GM12864 (cell line): ENCODE data around the gene MYT1.

ENCODE experiments used
- DNase-seq: peaks from one replicate; pipeline ENCODE4 v3.0.0-alpha.2; 2011; ENCODE audit warnings: low read depth
- H3K4me3 ChIP-seq: 2 replicates; pipeline ENCODE4 v1.5.1; 2011; ENCODE audit warnings: mild to moderate bottlenecking, low read depth, low read length, control low read depth
- TF ChIP-seq, protein P1 (sequence below): IDR thresholded peaks from 2 replicates; pipeline ENCODE4 v1.5.1; 2011; ENCODE audit warnings: low read depth, mild to moderate bottlenecking, moderate library complexity, low read length, control low read depth, inconsistent platforms; ENCODE audit errors: missing control alignments

MYT1 gene

DNA sequence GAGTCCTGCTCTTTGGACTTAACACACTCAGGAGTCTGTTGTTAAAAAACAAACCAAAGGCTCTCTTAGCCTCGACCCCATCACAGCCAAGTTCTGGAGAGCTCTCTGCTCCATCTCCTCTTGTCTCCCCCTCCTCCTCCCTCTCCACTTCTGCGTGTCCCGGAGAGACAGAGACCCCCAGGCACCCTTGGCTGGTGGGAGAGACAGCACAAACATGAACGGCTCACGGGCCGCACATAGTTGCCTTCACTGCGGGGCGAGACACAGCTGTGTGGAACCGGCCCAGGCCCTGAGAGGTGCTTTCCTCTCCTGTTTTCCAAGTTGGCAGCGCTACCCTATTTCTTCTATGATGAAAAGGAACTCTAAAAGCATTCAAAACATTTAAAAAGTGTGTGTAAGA, 23.3 kb upstream of the MYT1 start:
- no peak for DNase-seq
- TF ChIP-seq, protein P1, sequence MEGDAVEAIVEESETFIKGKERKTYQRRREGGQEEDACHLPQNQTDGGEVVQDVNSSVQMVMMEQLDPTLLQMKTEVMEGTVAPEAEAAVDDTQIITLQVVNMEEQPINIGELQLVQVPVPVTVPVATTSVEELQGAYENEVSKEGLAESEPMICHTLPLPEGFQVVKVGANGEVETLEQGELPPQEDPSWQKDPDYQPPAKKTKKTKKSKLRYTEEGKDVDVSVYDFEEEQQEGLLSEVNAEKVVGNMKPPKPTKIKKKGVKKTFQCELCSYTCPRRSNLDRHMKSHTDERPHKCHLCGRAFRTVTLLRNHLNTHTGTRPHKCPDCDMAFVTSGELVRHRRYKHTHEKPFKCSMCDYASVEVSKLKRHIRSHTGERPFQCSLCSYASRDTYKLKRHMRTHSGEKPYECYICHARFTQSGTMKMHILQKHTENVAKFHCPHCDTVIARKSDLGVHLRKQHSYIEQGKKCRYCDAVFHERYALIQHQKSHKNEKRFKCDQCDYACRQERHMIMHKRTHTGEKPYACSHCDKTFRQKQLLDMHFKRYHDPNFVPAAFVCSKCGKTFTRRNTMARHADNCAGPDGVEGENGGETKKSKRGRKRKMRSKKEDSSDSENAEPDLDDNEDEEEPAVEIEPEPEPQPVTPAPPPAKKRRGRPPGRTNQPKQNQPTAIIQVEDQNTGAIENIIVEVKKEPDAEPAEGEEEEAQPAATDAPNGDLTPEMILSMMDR, result no peak
- no peak overlapping the region for H3K4me3 ChIP-seq

DNA sequence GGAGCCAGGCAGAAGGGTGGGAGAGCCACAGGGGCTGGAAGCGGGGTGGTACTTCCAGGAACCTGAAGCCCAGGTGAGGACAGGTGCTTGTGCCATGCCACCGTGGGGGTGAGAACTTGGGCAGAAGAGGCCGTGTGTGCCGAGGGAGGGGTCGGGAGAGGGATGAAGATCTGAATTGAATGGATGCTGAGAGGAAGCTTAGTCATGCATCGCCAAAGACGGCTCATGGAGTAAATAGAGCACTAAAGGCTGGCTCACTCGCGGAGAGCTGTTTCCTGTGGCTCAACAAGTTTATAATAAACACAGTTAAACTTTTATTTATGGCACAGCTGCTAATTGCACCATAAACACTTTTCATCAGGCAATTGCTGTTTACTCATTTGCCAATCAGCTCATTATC, 21.7 kb upstream of the MYT1 start:
- H3K4me3 ChIP-seq, result no peak overlapping the region
- no peak for DNase-seq
- TF ChIP-seq, protein P1, result no peak

DNA sequence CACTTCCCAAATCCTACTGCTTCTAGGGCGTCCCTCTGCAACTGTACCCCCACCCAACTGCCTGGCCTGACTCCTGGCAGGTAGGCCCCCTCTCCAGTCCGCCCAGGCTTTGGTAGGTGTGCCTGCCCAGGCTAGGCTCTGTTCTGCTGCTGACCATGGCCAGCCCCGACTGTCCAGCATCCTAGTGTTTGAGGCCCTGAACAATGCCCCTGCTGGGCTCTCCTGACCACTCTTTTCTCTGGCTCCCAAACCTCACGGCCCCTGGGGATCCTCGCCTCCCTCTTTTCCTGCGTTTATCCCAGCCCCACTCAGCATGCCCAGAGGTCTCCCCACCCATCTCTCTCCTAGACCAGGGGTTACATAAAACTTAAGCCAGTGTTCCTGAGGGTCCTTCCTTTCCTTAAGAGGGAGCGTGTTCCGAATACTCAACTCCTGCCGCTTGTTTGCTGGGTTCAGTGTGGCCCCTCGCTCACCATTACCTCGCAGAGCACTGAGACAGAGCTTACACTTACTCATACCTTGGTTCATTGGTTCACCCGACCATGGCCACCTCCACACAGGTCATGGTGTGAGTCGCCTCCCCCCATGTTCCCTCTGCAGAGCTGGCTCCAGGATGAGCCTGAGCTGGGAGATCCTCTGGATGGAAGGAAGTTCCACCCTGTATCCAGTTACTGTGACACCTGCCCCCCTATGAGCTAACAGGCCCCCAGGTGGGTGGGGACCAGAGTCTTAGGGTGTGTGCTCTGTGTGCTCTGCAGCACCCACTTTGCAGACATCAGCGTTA, 21.0 kb upstream of the MYT1 start:
- TF ChIP-seq, protein P1, result no peak
- DNase-seq, result no peak
- no peak overlapping the region for H3K4me3 ChIP-seq

DNA sequence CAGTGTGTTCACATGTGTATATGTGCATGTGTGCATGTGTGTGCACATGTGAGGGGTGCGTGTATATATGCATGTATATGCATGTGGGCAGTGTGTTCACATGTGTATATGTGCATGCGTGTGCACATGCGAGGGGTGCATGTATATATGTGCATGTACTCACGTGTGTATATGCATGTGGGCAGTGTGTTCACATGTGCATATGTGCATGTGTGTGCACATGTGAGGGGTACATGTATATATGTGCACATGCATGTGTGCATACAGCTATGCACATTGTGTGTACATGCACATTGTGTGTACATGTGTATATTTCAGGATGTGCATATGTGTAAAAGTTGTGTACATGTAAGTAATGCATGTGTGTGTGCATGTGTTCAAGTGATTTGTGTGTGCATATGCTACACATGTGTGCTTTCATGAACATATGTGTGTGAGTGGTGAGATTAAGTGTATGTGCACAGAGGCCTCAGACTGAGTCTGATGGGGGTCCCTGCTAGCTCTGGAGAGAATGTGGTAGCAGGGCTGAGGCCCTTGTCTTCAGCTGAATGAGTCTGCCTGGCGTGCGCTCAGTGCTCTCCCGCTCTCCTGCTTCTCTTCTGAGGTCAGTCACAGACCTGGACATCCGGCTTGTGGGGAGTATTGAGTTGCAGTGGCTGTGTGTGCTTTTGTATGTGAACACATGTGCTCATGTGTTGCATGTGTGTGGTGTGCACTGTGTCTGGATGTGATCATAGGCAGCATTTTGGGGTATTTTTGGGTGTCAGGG, 19.9 kb upstream of the MYT1 start:
- TF ChIP-seq, protein P1, result no peak
- DNase-seq, result no peak

DNA sequence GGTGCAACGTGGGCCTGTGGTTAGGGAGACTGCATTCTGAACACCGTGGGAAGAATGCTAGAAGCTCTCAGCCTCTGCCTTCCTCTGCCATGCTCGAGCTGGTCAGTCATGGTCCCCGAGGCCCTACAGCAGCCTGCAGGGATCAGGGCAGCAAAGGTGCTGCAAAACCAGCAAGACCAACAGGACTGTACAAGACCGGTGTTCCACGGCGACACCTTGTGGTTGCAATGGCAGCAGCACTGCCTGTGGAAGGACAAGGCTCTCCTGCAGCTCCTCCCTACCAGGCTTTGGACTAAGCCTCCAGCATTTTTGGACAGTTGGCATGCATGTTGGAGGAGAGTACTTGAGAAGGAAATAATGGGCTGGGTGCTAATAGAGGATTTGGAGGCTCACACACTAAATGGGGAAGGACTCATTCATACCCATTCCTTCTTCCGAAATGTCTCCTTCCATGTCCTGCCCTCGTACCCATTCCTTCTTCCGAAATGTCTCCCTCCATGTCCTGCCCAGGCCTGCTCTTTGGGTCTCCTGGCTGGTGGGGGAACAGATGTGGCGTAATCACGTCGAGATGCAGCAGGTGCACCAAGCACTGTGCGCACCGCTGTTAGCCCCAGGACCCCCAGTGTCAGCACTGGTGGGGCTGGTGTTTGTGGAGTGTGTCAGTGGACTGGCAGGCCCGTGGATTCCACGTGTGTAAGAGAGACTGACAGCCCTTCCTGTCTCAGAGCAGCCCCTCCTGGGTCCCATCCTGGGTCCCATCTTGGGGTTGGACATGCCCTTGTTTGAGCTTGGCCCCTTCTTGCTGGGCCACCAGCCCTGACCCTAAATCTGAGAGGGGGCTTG, 18.6 kb upstream of the MYT1 start:
- no peak overlapping the region for H3K4me3 ChIP-seq
- TF ChIP-seq, protein P1, result peak; percentile 38
- no peak for DNase-seq

More for the DNA sequence above, 19.9 kb upstream of the MYT1 start:
- H3K4me3 ChIP-seq, result no peak overlapping the region

DNA sequence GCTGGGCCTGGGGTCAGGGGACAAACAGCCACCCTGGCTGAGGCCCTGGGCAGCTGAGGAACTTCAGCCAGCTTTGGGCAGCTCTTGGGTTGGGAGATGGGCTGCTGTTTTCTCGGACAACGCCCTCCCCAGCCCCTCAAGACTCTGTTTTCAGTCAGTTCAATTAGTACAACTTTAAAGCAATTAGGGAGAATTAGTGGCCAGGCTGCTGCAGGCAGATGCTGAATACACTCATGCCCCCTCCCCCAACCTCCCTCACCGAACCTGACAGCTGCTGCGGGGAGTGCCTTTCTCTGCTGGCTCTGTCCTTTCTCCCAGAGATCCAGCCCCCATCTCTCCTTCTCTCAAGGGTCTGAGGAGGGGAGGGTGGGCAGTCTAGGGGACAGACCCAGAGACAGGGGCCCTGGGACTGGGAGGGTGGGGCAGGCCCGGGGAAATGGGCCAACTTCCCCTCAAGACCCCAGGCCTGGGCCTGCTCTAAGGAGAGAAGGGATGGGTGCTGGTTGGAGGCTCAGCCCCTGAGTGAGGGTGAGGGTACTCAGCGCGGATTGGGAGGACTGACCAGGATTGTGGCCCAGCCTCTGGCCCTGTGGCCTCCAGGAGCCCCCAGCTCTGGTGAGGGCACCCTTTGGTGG, 17.8 kb upstream of the MYT1 start:
- no peak for DNase-seq
- H3K4me3 ChIP-seq, result no peak overlapping the region
- TF ChIP-seq, protein P1, result no peak
